Islet precursor cell (in vitro differentiated cells): Measurements from ENCODE around the gene DPYSL5.

ENCODE experiments used
- DNase-seq: peaks from one replicate; pipeline ENCODE4 v3.0.0-alpha.2; 2018

Gene DPYSL5

GRCh38 chr2:26970928-26971627, 123.1 kb downstream of the DPYSL5 start:
- DNase-seq = peak; percentile 69

GRCh38 chr2:26971911-26972786, 124.2 kb downstream of the DPYSL5 start:
- DNase-seq = no peak

GRCh38 chr2:26974352-26974751, 126.4 kb downstream of the DPYSL5 start:
- no peak for DNase-seq

GRCh38 chr2:26975102-26975501, 127.2 kb downstream of the DPYSL5 start:
- DNase-seq = no peak

- DNase-seq = no peak
Observed at GRCh38 chr2:26975656-26976055, 127.7 kb downstream of the DPYSL5 start.

GRCh38 chr2:26976237-26976636, 128.3 kb downstream of the DPYSL5 start:
- DNase-seq = no peak

- DNase-seq = no peak
Observed at GRCh38 chr2:26977012-26977411, 129.1 kb downstream of the DPYSL5 start.

- DNase-seq = no peak
Observed at GRCh38 chr2:26978061-26978596, 130.2 kb downstream of the DPYSL5 start.

- no peak for DNase-seq
Observed at GRCh38 chr2:26979741-26980140, 131.8 kb downstream of the DPYSL5 start.

GRCh38 chr2:26980971-26981370, 133.0 kb downstream of the DPYSL5 start:
- DNase-seq = no peak

GRCh38 chr2:26982102-26982742, 134.3 kb downstream of the DPYSL5 start:
- peak; percentile 67 for DNase-seq

GRCh38 chr2:26983746-26984145, 135.8 kb downstream of the DPYSL5 start:
- DNase-seq = no peak

- DNase-seq = no peak
Observed at GRCh38 chr2:26985807-26986206, 137.9 kb downstream of the DPYSL5 start.

- DNase-seq = no peak
Observed at GRCh38 chr2:26986576-26986975, 138.6 kb downstream of the DPYSL5 start.

- no peak for DNase-seq
Observed at GRCh38 chr2:26988058-26988860, 140.3 kb downstream of the DPYSL5 start.

GRCh38 chr2:26989156-26989555, 141.2 kb downstream of the DPYSL5 start:
- no peak for DNase-seq

- no peak for DNase-seq
Observed at GRCh38 chr2:26991717-26992116, 143.8 kb downstream of the DPYSL5 start.

- no peak for DNase-seq
Observed at GRCh38 chr2:26993768-26994167, 145.8 kb downstream of the DPYSL5 start.

GRCh38 chr2:26994983-26995382, 147.1 kb downstream of the DPYSL5 start:
- no peak for DNase-seq

- peak; percentile 67 for DNase-seq
Observed at GRCh38 chr2:26997394-26997793, 149.5 kb downstream of the DPYSL5 start.

- DNase-seq = no peak
Observed at GRCh38 chr2:26998323-26998722, 150.4 kb downstream of the DPYSL5 start.
